ENCODE data around the gene HOXD12.

HOXD12 gene

DNA sequence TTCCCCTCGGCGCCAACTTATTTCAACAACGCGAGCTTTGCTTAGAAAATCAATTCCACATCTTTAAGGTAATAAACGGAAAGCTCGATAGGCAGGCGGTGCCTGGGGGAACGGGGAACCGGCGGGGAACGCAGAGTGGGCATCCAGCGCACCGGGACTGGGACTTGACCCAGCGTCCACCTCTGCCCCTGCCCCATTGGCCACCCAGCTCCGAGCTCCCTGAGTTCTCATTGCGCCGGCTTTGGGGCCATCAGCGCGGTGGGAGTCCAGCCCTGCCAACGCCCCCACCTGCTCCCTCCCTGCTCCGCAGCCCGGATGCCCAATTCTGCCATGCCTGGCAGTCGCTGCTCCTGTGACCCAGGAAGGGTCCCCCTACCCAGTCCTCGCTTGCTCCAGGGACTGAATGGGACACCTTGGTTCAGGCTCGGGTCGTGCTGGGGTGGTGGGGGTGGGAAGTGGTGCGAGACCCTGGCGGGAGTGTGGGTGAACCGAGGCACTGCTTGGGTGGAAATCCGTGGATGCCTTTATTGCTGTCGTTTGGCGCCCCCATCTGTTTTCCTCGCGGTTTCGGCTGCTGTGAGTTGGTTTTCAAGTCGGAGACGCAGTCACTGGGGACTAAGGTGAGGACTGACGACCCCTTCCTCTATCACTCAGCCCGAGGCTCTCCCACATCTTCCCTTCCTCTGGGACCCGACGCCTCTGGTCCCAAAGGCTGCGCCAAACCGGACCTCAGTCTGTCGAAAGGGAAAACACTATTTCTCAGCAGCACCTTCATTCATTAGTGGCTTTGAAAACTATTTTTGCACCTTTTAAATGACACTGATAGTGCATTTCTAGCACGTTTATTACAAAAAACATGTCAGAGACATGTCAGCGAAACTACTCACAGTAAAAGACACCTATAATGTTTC is 13.5 kb upstream of the HOXD12 start:
- no peak for DNase-seq (ENCODE audit: low read depth)
- peak overlapping the region; percentile 14 for H3K4me3 ChIP-seq (ENCODE audit: control insufficient read depth, low read depth, low read length)
- TF ChIP-seq, protein P1, sequence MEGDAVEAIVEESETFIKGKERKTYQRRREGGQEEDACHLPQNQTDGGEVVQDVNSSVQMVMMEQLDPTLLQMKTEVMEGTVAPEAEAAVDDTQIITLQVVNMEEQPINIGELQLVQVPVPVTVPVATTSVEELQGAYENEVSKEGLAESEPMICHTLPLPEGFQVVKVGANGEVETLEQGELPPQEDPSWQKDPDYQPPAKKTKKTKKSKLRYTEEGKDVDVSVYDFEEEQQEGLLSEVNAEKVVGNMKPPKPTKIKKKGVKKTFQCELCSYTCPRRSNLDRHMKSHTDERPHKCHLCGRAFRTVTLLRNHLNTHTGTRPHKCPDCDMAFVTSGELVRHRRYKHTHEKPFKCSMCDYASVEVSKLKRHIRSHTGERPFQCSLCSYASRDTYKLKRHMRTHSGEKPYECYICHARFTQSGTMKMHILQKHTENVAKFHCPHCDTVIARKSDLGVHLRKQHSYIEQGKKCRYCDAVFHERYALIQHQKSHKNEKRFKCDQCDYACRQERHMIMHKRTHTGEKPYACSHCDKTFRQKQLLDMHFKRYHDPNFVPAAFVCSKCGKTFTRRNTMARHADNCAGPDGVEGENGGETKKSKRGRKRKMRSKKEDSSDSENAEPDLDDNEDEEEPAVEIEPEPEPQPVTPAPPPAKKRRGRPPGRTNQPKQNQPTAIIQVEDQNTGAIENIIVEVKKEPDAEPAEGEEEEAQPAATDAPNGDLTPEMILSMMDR (IDR thresholded peaks at IDR 0.05; ENCODE audit: control insufficient read depth, insufficient read depth, low read depth, low read length, missing control alignments) = peak; percentile 68

DNA sequence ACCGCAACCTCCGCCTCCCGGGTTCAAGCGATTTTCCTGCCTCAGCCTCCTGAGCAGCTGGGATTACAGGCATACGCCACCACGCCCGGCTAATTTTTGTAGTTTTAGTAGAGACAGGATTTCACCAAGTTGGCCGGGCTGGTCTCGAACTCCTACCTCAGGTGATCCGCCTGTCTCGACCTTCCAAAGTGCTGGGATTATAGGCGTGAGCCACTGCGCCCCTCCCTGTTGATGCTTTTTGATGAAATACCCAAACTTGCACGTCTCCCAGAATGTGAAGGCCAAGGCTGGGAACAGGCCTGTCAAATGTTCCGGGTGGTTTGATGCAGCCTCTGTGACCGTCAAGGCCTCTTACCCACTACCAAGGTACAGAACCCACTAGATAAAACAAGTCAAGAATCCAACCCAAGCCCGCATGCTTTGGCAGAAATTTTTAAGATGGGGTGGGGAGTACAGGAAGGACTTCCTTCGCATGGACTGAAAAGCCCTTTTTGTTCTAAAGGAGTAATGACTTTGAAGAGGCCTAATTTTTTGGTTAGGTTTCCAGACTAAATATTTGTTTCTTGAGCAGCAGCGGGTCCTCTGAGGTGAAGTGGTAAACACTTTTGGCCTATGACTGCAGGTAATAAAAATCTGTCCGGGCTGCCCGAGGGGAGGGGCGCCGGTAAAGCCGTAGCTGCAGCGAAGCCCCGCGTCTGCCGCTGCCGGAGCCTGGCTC is 12.1 kb upstream of the HOXD12 start:
- TF ChIP-seq, protein P1 (IDR thresholded peaks at IDR 0.05; ENCODE audit: control insufficient read depth, insufficient read depth, low read depth, low read length, missing control alignments) = no peak
- no peak for DNase-seq (ENCODE audit: low read depth)
- H3K4me3 ChIP-seq (ENCODE audit: control insufficient read depth, low read depth, low read length) = no peak overlapping the region; the same call in 1 of the 2 replicates

DNA sequence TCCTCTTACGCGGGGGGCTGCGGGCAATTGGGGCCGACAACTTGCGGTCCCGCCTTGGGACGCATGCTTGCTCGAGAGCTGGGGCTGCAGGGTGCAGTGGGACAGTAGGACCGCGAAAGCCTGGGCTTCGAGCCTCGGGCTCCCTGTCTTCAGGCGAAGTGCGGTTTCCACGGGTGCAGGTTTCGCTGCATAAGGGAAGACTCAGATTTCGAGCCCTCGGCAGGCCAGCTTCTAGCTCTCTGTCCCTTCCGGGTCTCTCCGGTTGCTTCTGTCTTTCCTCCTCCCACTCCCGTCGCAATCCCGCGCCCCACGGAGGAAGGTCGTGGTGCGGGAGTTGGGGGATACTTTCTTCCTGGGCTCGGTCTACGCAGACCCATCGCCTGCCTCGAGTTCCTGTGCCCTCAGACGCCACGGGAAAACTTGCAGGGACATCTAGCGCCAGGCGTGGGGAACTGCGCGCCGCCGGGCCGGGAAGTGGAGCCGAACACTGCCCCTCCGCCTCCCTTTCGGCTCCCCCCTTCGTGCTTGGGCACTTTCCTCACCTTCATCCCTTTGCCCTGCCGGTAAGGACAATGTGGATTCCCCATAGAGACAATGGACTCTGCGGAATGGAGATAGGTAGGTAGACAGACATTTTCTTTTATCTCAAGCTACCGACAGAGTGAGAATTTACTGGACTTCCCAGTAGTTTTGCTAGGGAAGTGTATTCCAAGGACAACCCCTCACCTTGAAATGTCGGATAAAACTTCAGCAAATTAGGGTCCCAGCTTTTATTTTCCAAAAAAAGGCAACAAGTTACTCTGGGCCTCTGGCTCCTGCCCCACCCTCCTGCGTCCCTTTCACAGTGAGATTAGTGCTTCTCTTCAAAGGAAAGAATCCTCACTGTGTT is 11.3 kb upstream of the HOXD12 start:
- DNase-seq (ENCODE audit: low read depth) = no peak
- TF ChIP-seq, protein P1 (IDR thresholded peaks at IDR 0.05; ENCODE audit: control insufficient read depth, insufficient read depth, low read depth, low read length, missing control alignments) = peak; percentile 85
- H3K4me3 ChIP-seq (ENCODE audit: control insufficient read depth, low read depth, low read length) = peak overlapping the region; percentile 43

DNA sequence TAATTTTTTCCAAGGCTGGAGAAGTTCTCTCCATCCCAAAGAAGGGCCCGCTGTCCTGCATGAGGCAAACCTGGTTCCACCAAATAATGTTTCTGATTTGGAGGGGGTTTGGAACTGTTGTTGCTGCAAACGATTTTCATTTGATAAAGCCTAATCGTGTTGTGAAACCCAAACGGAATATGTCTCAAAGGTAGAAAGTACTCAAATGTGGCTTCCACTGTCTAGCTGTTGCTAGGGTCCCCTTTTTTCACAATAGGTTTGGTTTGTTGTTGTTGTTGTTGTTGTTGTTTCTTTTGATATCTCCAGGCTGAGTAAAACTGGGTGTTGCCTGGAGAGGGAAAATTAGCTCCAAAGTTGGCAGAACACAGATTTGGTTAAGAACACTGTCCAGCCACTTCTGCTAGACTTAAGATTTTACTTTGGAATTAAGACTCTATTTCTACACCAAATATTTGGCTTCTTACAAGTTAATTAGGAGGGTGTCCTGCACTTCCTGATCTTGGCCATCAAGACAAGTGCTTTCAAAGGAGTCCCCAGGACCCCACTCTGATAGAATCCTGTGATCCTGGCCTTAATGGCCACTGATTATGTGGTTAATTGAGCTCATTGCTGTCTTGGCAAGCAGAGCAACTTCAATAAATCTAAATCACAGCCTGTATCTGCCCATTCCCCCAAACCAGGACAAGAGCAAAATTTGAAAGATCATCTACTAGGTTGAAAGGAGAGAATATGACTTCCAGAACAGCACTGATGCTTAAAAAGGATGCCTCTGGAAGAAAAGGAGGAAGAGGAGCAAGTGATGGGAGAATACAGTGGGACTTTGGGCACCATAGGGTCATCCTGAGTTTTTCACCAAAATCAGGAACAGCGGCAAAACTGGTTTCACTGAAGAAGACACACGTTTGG is 10.4 kb upstream of the HOXD12 start:
- TF ChIP-seq, protein P1 (IDR thresholded peaks at IDR 0.05; ENCODE audit: control insufficient read depth, insufficient read depth, low read depth, low read length, missing control alignments) = no peak
- no peak for DNase-seq (ENCODE audit: low read depth)
- H3K4me3 ChIP-seq (ENCODE audit: control insufficient read depth, low read depth, low read length) = no peak overlapping the region

DNA sequence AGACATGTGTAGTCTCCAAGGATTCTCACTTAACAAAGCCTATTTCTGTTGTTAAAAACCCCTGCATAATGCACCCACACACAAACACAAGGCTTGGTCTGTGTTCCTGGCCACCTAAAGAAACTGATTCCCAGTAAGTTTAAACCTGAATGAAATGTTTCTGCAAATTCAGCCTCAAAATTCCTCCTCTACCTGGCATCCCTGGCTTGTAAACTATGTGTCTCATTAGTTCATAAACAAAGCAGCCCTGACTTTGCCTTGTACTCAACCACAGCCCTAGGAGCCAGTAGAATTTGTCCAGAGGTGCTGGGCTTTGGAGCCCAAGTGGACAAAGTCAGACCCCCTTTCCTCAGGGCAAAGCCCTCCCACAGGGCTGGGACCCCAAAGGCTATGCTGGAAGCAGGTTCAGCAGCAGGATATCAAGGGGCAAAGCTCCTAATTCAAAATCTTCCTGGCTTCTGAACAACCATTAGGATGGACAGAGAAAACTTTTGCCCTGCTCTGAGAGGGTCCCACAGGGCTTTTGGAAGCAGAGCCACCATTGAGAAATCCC is 9.7 kb upstream of the HOXD12 start:
- no peak overlapping the region for H3K4me3 ChIP-seq (ENCODE audit: control insufficient read depth, low read depth, low read length)
- no peak for DNase-seq (ENCODE audit: low read depth)
- TF ChIP-seq, protein P1 (IDR thresholded peaks at IDR 0.05; ENCODE audit: control insufficient read depth, insufficient read depth, low read depth, low read length, missing control alignments) = no peak
